ENCODE measurements around the gene PDCD2.

Gene PDCD2

GRCh38 chr6:170554013-170554795, 30.2 kb downstream of the PDCD2 start, which contains the start of gene TBP (continued):
- no peak for TF ChIP-seq SALL2 (tag by site-specific recombination; IDR thresholded peaks at IDR 0.05; ENCODE audit: borderline replicate concordance)
- no peak for TF ChIP-seq ZNF626 (tag by site-specific recombination; IDR thresholded peaks at IDR 0.05)
- TF ChIP-seq HOXD13 (CRISPR knock-in tag; IDR thresholded peaks at IDR 0.05; ENCODE audit: borderline replicate concordance) = no peak
- peak; percentile 89 for TF ChIP-seq ZNF629 (tag by site-specific recombination; IDR thresholded peaks at IDR 0.05)
- TF ChIP-seq ZNF776 (tag by site-specific recombination; IDR thresholded peaks at IDR 0.05; ENCODE audit: borderline replicate concordance) = no peak
- TF ChIP-seq ZNF362 (tag by site-specific recombination; IDR thresholded peaks at IDR 0.05) = no peak
- TF ChIP-seq ZNF510 (tag by site-specific recombination; IDR thresholded peaks at IDR 0.05; ENCODE audit: insufficient replicate concordance) = no peak
- TF ChIP-seq ZNF416 (tag by site-specific recombination; IDR thresholded peaks at IDR 0.05) = no peak
- TF ChIP-seq PBX3 (CRISPR knock-in tag; IDR thresholded peaks at IDR 0.05) = peak; percentile 62; the same call in 1 of the 2 replicates
- TF ChIP-seq GLI2 (tag by site-specific recombination; IDR thresholded peaks at IDR 0.05; ENCODE audit: borderline replicate concordance, low read depth) = no peak
- TF ChIP-seq ZNF76 (tag by site-specific recombination; IDR thresholded peaks at IDR 0.05; ENCODE audit: borderline replicate concordance, low read depth) = peak; percentile 82
- no peak for TF ChIP-seq HIC1 (tag by site-specific recombination; IDR thresholded peaks at IDR 0.05)
- TF ChIP-seq PRDM2 (tag by site-specific recombination; IDR thresholded peaks at IDR 0.05; ENCODE audit: borderline replicate concordance) = no peak
- TF ChIP-seq ZNF423 (tag by site-specific recombination; IDR thresholded peaks at IDR 0.05) = no peak
- peak; percentile 87 for TF ChIP-seq SP3 (tag by site-specific recombination; IDR thresholded peaks at IDR 0.05)
- TF ChIP-seq PRDM4 (tag by site-specific recombination; IDR thresholded peaks at IDR 0.05) = 0 out of 2 replicates have a peak, but pooled peaks have one; percentile 32
- no peak for TF ChIP-seq CTCF (tag by site-specific recombination; IDR thresholded peaks at IDR 0.05)
- no peak for TF ChIP-seq ZNF530 (tag by site-specific recombination; IDR thresholded peaks at IDR 0.05; ENCODE audit: low read depth)
- no peak for TF ChIP-seq ZNF140 (tag by site-specific recombination; IDR thresholded peaks at IDR 0.05)
- peak; percentile 83; the same call in 1 of the 2 replicates for TF ChIP-seq ZNF394 (tag by site-specific recombination; IDR thresholded peaks at IDR 0.05; ENCODE audit: borderline replicate concordance)
- TF ChIP-seq ZNF175 (tag by site-specific recombination; IDR thresholded peaks at IDR 0.05) = no peak
- TF ChIP-seq ZBTB6 (tag by site-specific recombination; IDR thresholded peaks at IDR 0.05) = peak; percentile 38; the same call in 1 of the 2 replicates
